Measurements from ENCODE around the gene P3H4.

The P3H4 gene

GRCh38 chr17:41792845-41793783 lies 18.6 kb downstream of the P3H4 start:
- DNase-seq: no peak

DNA sequence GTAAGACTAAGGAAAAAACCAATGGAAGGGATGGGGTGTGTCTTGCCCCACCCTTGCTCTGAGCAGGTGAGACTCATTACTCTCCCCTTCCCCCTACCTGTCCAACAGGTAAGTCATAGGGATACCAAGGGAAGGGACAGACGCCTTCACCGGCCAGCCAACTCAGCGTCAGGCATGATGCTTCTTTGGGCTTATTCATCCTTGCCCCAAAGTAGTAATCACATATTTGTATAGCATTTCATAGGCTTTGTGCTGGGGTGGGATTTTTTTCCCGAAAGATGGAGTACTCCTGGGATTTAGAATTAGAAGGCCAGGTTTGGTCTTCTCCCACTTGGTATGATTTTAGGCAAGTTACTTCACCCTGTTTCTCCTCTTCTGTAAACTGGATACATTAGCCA lies 24.7 kb downstream of the P3H4 start:
- no peak for DNase-seq

GRCh38 chr17:41786227-41787020 lies 25.3 kb downstream of the P3H4 start, which contains the start of gene JUP:
JUP (minus strand) TSS chr17:41786711; CDS start chr17:41771854, 14,857 bp downstream.
- DNase-seq: peak; percentile 73 to 100 (median 96)

DNA sequence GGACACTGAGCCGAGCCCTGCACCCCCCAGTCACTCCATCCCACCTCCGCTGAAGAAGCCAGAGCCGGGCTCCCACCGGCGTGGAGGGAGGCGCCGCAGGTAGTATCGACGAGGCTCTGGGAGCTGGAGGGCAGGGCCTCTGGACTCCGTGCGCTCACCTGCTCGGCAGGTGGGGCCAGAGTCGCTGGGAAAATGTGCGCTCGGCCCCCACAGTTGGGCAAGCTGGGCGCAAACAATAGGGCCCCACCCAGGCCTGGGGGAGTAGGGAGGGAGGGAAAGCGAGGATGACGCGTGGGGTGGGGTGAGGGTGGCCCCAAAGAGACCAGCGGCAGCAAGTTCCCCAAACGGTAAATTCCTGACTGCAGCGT lies 25.9 kb downstream of the P3H4 start:
- peak in 2 of 14 donors; percentile 12 to 17 for DNase-seq

GRCh38 chr17:41785091-41785858 lies 26.5 kb downstream of the P3H4 start:
- DNase-seq: no peak

DNA sequence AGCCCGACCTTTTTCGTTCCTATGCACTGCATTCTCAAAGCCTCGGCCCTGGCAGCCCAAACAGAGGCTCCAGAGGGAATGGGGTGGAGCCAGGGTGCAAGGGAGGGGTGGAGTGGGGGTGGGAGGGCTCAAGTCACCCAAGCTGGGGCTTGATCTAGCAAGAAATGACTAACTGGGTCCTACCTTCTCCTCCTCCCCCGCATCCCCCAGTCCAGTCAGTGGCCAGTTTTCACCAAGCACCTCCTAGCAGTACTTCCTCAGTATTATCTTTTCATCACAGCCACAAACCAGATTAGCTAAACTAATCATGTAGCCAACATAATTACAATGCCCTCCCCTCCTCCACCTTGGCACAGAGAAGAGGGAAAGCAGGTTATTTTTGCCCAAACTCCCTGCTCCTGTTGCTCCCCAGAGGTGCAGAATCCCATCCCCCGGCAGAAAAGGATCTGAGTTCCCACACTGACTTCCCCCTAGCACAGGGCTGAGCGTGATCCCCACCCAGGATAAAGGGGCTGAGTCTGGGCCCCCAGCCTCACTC lies 27.5 kb downstream of the P3H4 start:
- peak in 1 of 14 donors; percentile 8 for DNase-seq

DNA sequence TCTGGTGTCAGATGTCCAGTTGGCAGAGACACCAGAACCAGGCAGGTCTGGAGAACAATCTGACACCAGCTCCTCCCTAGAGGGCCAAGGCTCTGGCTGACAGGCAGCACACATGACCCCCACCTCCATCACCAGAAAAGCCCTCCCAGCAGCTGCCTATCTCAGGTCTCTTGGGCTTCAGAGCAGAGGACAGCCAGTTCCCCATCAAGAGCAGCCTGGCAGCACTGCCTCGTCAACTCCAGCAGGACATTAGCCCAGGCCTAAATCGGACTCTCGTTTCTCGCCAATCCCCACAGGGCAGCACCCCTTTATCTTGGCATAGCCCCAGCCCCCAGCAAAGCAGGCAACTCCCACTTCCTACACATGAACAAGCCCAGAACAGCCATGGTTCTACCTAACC lies 29.6 kb downstream of the P3H4 start:
- peak in 1 of 14 donors; percentile 44 for DNase-seq

- no peak for DNase-seq
Measured at GRCh38 chr17:41781404-41782110, 30.2 kb downstream of the P3H4 start.

DNA sequence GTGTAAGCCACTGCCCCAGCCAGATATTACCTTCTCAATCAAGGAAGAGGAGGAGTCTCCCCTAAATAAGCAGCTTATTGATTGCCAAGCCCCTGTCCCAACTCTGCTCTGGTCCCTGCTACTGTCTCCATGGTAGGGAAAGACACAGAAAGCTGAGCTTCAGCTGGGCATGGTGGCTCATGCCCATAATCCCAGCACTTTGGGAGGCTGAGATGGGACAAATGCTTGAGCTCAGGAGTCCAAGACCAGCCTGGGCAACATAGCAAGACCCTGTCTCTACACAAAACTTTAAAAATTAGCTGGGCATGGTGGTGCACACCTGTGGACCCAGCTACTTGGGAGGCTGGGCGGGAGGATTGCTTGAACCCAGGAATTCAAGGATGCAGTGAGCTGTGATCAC lies 31.8 kb downstream of the P3H4 start:
- DNase-seq: no peak

GRCh38 chr17:41777574-41778188 lies 34.1 kb downstream of the P3H4 start:
- peak in 7 of 14 donors; percentile 20 to 78 (median 53) for DNase-seq

DNA sequence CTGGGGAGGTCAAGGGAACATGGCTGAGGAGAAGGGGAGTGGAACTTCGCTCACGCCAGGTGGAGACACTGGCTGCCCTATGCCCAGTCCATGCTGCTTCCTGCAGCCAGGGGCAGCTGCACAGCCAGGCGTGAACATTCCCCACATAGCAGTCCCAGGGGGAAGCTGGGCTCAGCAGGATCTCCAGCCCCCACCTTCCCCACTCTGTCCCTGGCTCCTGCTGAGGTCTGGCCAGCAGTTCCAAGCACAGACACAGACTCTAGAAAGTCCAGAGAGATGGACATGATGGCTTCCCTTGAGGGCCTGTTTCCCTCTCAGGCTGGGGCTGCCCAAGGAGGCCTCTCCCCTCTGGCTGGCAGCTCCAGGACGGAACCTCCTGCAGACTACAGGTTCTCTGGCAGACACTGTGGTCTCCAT lies 34.6 kb downstream of the P3H4 start:
- DNase-seq: peak in 3 of 14 donors; percentile 53 to 59 (median 58)

GRCh38 chr17:41776262-41776900 lies 35.4 kb downstream of the P3H4 start:
- peak in 3 of 14 donors; percentile 28 to 41 (median 38) for DNase-seq

DNA sequence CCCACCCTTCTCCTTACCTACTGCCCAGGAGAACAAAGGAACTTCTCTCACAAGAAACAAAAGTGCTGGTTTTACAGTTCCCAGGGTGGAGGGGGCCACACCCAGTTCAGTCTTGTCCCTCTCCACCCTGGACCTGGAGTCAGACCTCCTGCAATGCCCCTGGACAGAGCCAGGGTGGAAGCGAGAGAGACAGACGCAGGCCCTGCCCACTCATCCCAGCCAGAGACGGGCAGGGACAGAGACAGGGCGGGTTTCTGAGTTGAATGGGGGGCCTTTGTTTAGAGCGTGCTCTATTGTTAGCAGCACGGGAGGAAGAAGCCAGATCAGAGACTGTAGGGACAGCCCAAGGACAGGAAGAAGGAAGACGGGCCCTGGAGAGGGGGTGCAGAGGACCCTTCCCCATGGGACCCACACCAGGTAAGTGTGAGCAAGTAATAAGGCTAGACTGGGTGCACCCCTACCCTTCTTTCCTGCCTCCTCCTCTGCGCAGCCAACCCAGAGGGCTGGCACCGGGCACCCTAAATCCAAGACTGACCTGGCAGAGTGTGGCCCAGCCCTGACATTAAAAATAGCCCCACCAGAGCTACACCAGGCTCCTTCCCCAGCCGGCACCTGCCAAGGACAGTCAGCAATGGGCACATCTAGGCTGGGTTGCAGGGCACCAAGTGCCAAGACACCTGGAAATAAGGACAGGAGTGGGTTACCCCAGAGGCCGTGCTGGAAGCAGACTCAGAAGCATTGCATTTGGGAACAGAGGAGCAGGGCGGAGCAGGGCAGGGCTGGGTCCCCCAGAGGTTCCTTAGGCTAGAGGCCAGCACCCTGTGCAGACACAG lies 36.1 kb downstream of the P3H4 start:
- DNase-seq: peak in 10 of 14 donors; percentile 20 to 65 (median 57)

DNA sequence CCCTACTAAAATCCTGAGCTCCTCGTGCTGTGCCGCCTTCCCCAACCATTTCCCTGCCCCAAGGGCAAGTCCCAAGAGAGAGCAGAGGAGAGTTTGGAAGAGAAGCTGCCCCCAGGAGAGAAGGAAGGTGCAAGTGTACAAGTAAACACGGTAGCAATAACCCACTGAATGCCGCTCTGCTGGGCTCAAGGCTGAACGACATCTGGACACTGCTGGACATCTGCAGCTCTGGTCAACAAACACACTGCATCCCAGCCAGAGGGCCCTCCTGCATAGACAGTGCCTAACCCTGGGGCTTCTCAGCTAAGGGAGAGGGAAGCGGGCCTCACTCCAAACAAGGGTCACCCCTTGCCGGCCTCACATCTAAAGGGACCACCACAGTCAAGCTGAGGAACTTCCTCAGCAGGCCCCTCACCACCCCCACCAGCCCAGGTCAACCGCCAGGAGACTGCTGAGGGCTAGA lies 38.0 kb downstream of the P3H4 start:
- DNase-seq: no peak

- no peak for DNase-seq
Measured at GRCh38 chr17:41773190-41773588, 38.6 kb downstream of the P3H4 start.

DNA sequence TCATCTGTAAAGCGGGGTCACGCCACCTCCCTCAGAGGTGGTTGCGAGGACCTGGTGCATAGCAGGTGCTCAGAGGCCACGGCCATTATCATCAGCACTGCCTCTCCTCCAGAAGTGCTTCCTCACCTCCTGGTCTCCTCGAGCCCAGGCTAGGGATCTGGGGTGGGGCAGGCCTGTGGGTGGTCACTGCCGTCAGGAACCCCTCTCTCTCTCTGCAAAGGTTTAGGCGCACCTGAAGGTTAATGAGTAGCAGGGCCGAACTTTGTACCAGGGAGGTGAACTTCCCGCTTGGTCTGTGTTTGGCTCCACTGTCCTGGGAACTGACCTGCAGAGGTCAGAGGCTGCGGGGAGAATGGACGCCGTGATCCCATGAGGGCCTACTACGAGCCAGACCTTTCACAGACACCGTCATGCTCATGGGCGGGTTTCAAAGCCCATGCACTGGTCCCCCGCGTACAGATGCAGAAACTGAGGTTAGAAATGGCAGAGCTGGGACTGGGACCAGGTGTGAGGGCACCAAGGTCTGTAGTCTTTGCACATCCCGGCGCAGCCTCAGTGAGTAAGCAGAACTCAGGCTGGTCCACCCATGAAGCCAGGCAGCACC lies 39.1 kb downstream of the P3H4 start:
- no peak for DNase-seq

DNA sequence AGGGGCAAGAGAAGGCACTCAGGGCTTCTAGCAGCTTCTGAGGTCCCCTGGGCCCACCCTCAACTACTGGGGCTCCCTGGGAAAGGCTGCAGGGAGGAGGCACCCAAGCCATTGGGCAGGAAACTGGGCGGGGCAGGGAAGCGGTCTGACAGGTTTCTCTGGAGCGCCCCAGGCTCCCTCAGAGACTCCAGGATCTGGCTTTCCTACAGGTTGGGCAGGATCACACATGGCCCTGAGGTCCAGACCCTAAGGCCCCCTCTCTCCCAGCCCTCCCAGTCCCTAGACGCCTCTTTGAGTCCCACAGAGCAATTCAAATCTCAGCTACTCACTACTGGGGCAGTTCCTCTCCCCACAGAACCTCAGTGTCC lies 39.5 kb downstream of the P3H4 start:
- no peak for DNase-seq

GRCh38 chr17:41771389-41772206 lies 40.2 kb downstream of the P3H4 start:
- no peak for DNase-seq
